ENCODE data around the gene TREH.
"Not testable (repeated sequence)": the region's sequence is repeated elsewhere in the genome, so short reads cannot be mapped to it uniquely, and the experiment has no call there.

TREH gene

DNA sequence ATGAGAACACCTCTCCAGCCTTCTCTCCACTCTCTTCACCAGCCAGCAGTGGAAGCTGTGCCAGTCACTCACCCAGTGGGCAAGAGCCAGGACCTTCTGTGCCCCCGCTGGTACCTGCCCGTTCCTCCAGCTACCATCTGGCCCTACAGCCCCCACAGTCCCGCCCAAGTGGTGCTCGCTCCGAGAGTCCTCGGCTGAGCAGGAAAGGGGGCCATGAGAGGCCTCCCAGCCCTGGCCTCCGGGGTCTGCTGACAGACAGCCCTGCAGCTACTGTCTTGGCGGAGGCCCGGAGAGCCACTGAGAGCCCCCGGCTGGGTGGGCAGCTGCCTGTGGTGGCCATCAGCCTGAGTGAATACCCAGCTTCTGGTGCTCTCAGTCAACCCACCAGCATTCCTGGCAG lies 51.9 kb downstream of the TREH start:
- DNase-seq = no peak

DNA sequence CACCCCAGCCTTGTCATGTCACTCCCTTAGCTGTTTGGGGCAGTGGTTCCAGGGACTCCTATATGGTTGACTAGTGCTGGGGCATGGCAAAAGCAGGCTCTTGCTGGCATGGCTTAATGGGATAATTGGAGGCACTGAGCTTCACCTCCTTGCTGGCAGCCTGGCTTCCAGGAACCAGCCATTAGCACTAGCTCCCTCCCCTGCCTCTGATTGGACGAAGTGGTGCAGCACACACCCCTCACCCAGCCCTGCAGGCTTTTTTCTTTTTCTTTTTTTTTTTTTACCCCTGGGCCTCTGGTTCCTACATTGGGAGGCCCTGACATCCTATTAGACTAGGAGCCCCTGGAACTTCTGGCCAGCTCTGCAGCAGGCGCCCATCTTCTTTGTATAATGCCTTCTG lies 53.5 kb downstream of the TREH start:
- DNase-seq = peak; percentile 21

- peak; percentile 91 for DNase-seq
Observed at GRCh38 chr11:118625036-118625690, 54.3 kb downstream of the TREH start.

DNA sequence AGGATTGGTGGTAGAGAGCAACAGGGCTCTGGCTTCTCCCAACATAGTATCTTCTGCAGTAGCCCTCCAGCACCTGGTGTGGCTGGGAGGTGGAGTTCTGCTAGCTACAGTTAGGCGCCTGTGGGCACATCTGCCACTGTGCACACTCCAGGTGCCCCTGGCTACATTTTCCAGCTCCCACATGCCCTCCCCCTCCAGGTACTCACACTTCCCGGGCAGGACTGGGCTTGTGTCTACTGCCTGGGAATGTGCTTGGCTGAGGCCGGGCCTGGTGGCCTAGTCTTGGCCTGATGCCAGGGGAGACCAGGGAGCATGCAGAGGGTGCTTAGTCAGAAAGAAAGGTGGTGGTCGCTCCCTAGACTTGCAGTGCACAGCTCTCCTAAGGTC lies 56.2 kb downstream of the TREH start:
- peak; percentile 95 for DNase-seq

GRCh38 chr11:118622376-118623268 lies 56.8 kb downstream of the TREH start:
- DNase-seq = peak; percentile 86

DNA sequence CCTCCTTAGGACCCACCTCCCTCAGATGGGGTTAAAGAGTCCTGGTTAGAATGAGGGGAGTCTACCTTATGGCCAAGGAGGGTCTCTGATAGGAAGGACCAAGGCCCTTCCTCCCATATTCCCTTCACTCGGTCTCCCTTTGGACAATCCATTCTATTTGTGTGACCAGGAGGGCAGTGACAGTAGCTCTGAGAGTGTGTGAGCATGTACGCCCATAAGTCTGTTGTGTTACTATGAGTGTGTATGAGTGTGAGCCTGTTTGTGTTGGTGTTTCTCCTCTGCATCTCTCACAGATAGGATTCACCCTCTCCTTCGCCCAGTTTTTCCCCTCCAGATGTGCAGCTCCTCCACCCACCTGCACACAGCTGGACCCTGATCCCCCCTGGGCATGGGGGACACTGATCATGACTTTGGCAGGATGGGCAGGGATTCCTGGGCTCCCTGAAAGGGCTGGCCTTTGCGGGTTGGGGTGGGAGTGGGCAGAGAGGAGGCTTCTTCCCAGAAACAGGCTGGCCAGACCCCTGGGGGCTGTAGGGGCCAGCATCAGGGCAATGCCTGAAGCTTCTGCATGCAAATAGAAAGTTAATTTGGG lies 57.6 kb downstream of the TREH start:
- no peak for DNase-seq

- peak; percentile 88 for DNase-seq
Observed at GRCh38 chr11:118621071-118621783, 58.2 kb downstream of the TREH start.

DNA sequence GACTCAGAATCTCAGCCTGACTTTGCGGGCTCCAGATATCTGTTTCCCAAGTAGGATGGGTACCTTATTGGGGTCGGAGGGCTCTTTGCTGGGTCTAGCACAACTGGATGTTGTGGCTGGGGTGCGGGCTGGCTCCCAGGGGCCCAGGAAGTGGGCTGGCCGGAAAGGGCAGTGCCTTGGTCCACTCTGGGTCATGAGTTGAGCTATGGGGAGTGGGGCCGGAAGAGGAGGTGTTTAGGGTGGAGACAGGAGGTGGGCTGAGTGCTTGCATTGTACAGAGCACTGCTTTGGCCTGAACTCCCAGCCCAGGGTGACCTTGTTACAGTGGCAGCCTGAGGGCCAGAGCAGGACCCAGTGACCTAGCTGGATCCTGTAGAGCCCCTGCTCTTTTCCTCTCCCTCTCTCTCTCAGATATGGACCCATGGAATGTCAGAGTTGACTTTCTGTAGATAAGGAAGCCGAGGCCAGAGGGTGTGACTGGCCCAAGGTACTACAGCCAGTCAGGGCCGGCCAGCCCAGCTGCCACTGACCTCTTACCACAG lies 58.9 kb downstream of the TREH start:
- DNase-seq = no peak

DNA sequence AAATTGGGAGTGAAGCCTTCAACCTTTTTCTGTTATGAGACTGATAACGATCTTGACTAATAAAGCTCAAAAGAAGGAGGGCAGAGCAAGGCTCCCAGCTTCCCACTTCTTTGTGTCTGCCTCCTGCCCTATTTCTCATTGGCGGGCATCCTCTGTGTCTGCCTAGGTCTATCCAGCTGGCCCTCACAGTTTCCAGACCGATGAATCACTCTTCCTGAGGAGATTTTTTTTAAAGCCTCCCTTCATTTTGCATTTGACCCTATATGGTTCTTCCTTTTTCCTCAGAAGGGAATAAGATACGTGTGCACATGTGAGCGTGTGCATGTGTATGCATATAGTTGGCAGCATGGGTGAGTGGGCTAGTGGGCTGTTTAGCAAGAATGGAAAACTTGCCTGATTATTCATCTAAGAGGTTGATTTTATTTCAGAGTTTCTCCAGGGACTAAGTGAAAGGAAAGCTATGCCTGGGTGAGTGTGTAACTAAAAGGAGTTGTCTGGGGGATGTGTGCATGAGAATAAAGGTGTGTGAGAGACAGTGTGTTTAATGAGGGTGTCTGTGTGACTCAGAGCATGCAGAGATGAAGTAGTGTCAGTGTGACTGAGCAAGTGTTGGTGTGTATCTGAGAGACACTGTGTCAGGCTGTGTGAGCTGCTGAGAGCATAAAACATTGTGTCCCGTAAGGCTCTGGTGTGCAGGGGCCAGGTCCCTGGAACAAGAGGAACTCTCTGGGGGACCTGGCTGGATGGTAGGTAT lies 59.8 kb downstream of the TREH start:
- DNase-seq = no peak

DNA sequence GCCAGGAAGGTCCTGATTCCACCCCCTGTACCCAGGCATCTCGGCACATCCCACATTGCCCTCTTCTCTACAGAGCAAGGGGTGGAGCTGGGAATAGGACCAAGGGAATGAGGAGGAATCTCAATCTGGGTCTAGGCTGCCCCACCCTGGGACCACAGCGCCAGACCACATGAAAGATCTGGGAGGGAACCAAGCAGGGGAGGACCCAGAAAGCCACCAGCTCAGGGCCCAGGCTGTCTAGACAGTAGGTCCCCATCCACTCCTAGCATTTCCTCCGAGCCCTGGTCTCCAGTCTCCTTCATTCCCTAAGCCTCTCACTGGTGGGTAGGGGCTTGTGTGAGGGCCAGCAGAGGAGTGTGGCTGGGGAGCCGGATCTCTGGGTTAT lies 60.5 kb downstream of the TREH start:
- DNase-seq = peak; percentile 39

GRCh38 chr11:118618115-118618990 lies 61.1 kb downstream of the TREH start:
- DNase-seq = peak; percentile 66

DNA sequence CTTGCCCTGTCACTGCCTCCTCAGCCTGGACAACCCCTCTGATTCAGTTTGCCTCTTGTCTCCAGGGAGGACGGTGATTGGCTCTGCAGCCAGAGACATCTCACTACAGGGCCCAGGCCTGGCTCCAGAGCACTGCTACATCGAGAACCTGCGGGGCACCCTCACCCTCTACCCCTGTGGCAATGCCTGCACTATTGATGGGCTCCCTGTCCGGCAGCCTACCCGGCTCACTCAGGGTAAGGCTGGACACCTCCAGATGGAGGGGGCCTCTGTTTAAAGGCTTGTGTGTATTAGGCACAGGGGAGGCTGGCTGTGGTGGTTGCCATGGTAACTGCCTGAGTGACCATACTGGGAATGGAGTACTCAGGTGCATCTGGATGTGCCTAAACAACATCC lies 63.5 kb downstream of the TREH start:
- no peak for DNase-seq

DNA sequence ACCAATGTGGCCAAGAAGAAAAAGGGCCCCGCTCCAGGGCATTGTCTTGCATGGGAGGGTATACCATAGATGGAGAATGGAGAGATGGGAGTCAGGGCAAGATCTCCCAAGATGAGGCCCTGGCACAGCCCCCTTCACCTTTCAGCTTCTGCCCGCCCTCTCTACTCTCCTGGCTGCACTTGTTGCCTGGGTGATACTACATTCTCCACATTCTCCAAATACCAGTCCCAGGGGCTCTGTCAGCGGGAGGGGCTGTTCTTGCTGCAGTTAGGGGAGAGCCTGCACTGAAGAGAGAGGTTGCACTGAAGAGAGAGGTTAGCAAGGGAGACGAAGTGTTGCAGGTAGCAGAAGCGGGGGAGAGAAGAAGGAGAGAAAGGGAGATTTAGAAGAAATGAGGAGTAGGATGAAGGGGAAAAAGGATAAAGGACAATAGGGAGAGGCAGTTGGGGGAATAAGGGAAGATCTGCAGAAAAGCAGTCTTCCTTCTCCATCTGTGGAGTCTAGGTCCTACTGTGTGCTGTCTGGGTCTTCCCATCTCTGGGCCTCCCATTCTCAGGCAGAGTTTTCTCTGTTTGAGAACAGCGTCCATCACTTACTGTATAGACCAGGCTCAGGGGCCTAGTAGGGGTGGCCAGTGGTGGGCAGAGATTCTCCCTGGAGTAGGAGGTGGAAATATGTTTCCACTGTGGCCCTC lies 64.0 kb downstream of the TREH start:
- DNase-seq = no peak

- no peak for DNase-seq
Observed at GRCh38 chr11:118614511-118614910, 64.9 kb downstream of the TREH start.

GRCh38 chr11:118612378-118612777 lies 67.1 kb downstream of the TREH start:
- no peak for DNase-seq

DNA sequence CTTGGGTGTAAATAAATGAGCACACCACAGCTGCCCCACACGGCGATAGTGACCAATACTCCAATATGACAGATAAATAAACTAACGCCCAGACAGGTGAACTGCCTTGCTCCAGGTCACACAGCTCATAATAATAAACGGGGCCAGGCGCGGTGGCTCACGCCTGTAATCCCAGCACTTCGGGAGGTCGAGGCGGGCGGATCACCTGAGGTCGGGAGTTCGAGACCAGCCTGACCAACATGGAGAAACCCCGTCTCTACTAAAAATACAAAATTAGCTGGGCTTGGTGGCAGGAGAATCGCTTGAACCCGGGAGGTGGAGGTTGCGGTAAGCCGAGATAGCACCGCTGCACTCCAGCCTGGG lies 68.0 kb downstream of the TREH start:
- not testable (repeated sequence) for DNase-seq

DNA sequence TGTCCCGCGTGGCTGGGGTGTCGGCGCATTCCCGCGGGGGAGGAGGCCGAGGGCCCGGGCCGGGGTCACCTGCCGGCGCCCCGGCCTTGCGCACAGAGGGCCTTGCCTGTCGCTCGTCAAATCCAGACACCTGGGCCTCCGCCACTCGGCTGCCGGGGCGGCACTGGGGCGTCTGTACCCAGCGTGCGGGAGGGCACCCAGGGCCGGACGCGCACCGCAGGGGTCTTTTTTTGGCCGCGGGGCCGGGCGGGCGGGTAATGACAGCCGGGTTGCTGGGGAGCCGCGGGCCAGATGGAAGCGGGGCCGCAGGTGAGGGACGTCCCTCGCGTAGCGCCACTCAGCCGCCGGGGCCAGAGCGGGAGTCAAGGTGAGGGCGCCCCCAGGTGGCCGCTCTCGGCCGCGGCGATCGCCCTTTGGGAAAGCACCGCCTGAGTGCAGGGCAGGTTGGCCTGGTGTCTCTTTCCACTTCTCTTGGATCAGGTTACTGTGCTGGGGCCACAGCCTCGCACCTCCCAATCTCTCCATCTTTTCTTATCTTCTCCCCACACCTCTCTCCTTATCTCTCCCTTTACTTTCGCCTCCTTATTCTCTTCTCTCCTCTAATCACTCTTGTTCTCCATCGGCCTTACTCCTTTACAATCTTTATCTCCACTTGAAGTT lies 68.5 kb downstream of the TREH start:
- no peak for DNase-seq

GRCh38 chr11:118610225-118610772 lies 69.2 kb downstream of the TREH start:
- no peak for DNase-seq

DNA sequence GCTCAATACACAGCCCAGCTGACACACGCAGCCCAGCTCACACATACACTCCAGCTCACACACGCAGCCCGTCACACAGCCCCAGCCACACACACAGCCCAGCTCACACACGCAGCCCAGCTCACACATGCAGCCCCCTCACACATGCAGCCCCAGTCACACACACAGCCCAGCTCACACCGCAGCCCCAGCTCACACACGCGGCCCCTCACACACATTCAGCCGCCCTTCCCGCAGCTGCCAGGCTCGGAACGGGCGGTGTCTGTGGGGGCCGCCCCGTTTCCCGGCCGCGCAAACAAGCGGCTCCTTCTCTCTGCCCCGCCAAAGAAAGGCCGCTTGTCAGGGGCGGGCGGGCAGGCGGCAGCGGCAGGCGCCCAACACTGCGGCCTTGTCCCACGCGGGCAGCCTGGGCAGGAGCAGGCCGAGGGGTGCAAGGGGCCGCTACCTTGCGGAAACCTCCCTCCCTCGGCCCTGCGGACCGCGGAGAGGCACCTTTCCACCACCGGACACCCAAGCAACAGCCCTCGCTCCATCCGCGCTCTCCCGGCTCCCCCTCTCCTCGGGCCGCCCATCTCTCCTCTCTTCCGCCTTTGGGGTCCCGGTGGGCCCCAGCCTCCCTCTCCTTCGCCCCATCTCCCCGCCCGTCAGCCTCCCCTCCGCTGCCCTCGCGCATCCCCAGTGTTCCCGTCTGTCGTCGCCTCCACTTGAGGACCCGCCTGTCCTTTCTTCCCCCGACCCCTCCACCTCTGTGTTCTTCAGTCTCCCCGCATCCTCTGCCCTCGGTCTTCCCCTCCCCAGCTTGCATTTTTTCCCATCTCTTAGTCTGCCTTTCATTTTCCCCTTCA lies 69.8 kb downstream of the TREH start:
- no peak for DNase-seq
